ENCODE measurements around the gene NECTIN4. TPM values are rescaled to one million over a fixed set of nuclear protein-coding genes. Genes with fewer than 3 reads are reported as not detected.

Gene NECTIN4
- total RNA-seq, 3 donors from 2014 or later = 1.6 to 5.4 (median 4.6) TPM

- Histone ChIP-seq H3K9me3 (peaks cover 3% of the 10 kb centered on the region), H3K36me3 (ENCODE audit: low read depth) (peaks cover 17% of the 10 kb centered on the region), H3K4me3 (peak overlapping the region; percentile 74), H3K4me1 (ENCODE audit: low read depth) (peaks cover 10% of the 10 kb centered on the region)
- DNase-seq (peak; percentile 77 to 87 (median 81)), ATAC-seq (peak; percentile 73)
- intact Hi-C loops (cut with DNase I, micrococcal nuclease) = loop anchor here in 1 of 2 donors (5.0 kb wide), 1 partner anchor 52 kb away; the partner anchor contains the start of gene KLHDC9
- no peak for TF ChIP-seq CTCF (IDR thresholded peaks at IDR 0.05)
Observed at GRCh38 chr1:161044908-161045735, 44.2 kb downstream of the NECTIN4 start.

- intact Hi-C loops (cut with DNase I, micrococcal nuclease) = no loop called here
Observed at GRCh38 chr1:161044535-161044907, 44.8 kb downstream of the NECTIN4 start.

GRCh38 chr1:161039546-161039945 lies 49.8 kb downstream of the NECTIN4 start:
- intact Hi-C loops (cut with DNase I, micrococcal nuclease) = no loop called here
- H3K4me1 ChIP-seq (ENCODE audit: low read depth) = peaks cover 28% of the 10 kb centered on the region
- H3K4me3 ChIP-seq = no peak overlapping the region
- peaks cover 17% of the 10 kb centered on the region for H3K36me3 ChIP-seq (ENCODE audit: low read depth)
- ATAC-seq (no peak), DNase-seq (no peak)
- no peak for TF ChIP-seq CTCF (IDR thresholded peaks at IDR 0.05)
- H3K9me3 ChIP-seq = no peaks in the 10 kb centered on the region

More at GRCh38 chr1:161044535-161044907, 44.8 kb downstream of the NECTIN4 start:
- Histone ChIP-seq H3K4me1 (ENCODE audit: low read depth) (peaks cover 16% of the 10 kb centered on the region), H3K36me3 (ENCODE audit: low read depth) (peaks cover 17% of the 10 kb centered on the region), H3K4me3 (peak overlapping the region; percentile 74), H3K9me3 (peaks cover 3% of the 10 kb centered on the region)
- DNase-seq (no peak), ATAC-seq (no peak)
- no peak for TF ChIP-seq CTCF (IDR thresholded peaks at IDR 0.05)

GRCh38 chr1:161039154-161039545 lies 50.2 kb downstream of the NECTIN4 start:
- Histone ChIP-seq H3K4me3 (peak overlapping the region; percentile 48), H3K36me3 (ENCODE audit: low read depth) (peaks cover 17% of the 10 kb centered on the region), H3K9me3 (no peaks in the 10 kb centered on the region), H3K4me1 (ENCODE audit: low read depth) (peaks cover 26% of the 10 kb centered on the region)
- no peak for TF ChIP-seq CTCF (IDR thresholded peaks at IDR 0.05)
- DNase-seq = no peak
- no peak for ATAC-seq
- intact Hi-C loops (cut with DNase I, micrococcal nuclease) = no loop called here

GRCh38 chr1:161038523-161039153 lies 50.7 kb downstream of the NECTIN4 start, which contains the start of gene TSTD1:
Gene TSTD1 (minus strand): TSS chr1:161038964. CDS start chr1:161038889, 75 bp downstream.
- DNase-seq = peak; percentile 90 to 93 (median 91)
- peak; percentile 95 for ATAC-seq
- H3K4me1 ChIP-seq (ENCODE audit: low read depth) = peaks cover 21% of the 10 kb centered on the region
- no peaks in the 10 kb centered on the region for H3K9me3 ChIP-seq
- peak within 1 kb of the TSS; percentile 48 for H3K4me3 ChIP-seq
- intact Hi-C loops (cut with DNase I, micrococcal nuclease) = no loop called here
- peaks cover 17% of the 10 kb centered on the region for H3K36me3 ChIP-seq (ENCODE audit: low read depth)
- no peak for TF ChIP-seq CTCF (IDR thresholded peaks at IDR 0.05)

Measured in mucosa of descending colon (tissue), 3 donors.